Putamen (tissue), 1 donor: ENCODE data around the gene GDPD3.

Experiments
- DNase-seq: peaks from one replicate; pipeline ENCODE4 v3.0.0-alpha.2; 2016; ENCODE audit warnings: low spot score

Gene GDPD3

DNA sequence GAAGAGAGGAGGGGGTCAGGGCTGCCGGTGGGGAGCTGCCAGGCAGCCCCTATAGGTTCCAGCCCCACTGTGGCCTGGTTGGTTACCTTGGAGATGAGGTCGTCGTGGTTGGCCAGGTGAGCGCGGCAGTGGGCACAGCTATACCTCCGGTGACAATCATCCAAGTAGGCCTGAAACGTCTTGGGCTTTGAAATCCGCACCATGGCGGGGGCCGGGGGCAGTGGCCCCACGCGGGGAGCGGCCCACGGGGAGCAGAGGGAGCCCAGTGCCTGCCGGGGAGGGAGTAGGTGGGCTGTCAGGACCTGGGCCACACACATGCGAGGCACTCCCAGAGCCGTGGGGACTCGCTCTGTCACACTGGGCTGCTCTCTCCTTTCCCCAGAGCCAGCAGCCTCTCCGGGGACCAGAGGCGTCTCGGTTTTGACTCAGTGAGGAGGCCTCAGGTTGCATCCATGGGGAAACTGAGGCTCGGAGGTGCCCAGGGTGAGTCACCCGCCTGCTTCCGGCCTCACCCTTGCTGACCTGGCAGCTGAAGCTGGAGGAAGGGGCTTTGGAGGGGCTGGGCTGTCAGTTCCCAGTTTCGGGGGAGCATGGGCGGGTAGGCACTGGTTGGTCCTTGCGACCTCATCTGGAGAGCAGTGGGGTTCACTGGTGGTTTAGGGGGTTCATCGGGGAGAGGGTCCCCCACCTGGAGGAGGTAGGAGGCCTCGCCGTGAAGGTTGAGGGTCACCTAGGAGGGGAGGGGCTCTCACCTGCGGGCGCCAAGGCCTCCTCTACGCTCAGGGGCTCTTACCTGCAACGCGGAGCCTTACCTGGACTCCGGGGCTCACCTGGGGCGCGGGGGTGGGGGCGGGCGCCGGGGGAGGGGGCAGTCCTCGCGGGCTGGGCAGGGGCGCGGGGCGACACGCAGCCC is 17.9 kb downstream of the GDPD3 start:
- no peak for DNase-seq

DNA sequence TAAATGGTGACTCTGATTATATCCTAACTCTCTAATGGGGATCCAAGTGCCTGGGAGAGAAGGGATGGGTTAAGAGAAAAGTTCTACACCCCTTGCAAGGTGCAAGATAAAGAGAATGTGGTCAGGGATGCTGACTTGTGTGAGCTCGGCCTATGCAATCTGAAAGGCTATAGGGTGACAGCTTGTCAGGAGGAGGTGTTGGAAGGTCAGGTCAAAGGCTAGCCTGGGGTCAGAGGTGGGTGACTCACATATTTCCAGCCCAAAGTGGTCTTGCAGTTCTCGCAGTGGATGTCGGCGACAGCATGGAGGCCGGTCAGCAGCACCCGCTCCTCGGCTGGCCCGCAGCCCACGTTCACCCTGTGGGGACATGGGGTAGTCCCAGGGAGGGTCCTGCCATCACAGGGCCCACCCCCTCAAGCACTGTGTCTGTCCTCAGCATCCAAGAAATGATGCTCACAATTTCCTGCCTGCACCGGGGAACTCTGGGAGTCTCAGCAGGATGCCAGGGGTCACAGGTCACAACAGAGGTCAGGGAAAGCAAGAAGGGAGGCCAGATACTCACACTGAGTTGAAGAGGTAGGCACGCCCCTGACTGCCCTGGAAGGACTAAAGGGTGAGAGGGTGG is 18.7 kb downstream of the GDPD3 start:
- no peak for DNase-seq

DNA sequence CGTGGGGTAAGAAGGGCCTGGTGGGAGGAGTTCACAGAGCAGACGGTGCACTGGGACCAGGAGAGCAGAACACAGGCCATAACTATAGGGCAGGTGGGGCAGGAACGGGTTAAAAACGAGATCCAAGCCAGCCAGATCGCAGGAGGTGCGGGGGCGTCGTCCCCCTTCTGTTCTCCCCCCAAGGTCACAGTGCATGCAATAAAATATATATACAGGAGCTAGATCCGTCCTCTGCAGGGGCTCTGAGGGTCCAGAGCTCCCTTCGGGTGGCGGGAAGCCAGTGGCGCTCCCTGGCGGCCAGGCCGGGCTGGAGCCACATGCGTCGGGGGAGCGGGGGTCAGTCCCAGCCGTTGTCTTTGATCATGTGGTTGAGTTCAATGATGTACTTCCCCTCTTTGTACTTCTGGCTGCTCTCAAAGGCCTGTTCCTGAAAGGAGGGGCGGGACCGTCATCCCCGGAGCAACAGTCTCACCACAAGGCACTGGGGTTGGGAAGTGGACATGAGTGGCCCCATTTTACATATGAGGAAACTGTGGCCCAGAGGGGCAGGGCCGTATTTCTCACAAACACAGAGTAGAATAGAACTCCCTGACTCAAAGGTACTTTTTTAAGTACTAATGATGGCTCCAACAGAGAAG is 20.8 kb downstream of the GDPD3 start:
- DNase-seq, result peak; percentile 81

DNA sequence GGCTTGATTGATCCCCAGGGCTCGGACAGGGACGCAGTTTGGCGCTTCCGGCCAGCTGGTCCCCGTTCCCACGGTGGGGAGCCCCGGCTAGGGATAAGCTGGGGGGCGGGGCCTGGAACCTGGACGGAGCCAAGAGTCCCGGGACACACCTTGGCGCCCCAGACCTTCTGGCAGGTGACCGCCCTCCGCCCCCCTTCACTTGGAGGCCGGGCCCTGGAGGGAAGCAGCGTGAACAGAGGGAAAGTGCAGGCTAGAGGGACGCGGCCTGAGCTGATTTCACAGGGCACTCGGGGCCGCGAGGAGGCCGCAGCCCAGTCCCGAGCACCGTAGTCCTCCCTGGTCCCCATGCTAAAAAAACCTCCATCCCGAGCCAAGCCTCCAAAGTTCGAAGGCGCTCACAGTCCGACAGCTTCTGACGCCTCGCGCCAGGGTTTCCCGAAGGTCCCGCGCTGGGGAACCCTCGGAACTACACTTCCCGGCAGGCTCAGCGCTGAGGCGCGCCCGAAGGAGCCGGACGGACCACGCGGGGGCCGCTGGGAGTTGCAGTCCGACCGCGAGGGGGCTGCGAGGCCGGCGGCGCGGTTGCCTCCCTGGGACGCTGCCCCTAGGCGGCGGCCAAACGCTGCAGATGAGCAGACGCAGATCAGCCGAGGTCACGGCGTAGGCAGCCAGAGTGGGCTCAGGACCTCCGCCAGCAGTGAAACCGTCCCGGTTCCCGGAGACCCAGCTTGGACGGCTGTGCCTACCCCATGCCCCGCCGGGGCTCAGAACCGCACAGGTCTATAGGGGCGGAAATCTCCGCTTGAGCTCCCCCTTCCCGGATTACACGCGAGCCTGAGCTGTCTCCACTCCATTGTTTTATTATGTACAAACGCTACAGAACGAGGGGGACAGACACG is 21.6 kb downstream of the GDPD3 start, which contains the start of gene TBX6:
TBX6 (minus strand) TSS at position 451 of the 899 bp plus-strand sequence. CDS start 731 bp downstream, outside the sequence.
- peak; percentile 91 for DNase-seq

DNA sequence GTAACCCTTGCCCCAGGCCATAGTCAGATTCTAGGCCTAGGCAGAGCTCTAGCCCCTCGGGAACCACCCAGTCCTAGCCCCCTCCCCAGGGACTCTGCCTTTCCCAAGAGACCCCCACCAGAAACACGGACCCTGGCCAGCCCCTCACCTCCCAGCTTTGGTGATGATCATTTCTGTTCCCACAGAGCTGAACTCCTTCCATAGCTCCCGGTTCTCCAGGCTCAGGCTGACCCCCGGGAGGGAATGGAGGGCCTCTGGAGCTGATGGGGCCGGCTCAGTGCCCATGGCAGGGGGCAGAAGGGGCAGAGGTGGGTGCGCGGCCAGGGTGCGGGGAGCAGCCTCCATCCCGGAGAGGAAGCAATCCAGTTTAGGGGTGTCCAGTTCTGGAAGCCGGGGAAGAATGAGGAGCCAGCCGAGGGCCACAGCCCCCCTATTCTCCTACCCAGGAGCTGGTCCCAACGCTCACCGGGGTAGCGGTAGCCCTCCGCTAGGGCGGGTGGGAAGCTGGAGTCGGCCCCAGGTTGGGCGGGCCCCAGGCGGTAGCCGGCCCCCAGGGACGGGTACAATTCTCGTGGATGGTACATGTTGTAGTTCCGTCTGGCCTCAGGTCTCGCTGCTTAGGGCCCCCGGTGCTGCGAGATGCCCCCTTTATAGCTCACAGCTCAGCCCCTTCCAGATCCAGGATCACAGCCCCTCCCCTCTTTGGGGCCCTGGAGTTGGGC is 22.6 kb downstream of the GDPD3 start:
- no peak for DNase-seq

DNA sequence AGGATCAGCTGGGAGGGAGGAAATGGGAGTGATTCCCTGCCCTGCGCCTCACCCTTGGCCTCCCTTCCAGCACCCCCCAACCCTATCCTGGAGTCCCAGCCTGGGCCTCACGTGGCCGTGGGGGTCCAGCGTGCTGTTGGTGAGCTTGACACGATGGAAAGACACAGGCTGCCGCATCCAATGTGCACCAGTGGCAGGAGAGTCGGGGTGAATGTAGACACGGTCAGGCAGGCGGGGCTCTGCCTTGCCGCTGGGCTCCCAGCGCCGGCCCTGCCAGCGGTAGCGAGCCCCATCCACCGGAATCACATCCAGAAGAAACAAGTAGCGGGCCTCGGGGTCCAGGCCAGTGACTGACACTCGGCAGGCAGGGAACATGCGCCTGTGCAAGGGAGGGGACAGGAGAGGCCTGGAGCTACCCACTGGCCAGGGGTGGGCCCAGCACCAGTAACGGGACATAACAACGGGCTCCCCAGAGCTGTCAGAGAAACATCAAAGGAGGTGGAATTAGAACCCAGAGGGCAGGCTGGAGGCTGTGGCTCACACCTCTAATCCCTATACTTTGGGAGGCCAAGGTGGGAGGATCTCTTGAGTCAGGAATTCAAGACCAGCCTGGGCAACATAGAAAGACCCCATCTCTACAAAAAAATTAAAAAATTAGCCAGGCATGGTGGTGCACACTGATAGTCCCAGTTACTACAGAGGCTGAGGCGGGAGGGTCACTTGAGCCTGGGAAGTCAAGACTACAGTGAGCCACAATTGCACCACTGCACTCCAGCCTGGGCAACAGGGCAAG is 24.3 kb downstream of the GDPD3 start:
- DNase-seq, result no peak

DNA sequence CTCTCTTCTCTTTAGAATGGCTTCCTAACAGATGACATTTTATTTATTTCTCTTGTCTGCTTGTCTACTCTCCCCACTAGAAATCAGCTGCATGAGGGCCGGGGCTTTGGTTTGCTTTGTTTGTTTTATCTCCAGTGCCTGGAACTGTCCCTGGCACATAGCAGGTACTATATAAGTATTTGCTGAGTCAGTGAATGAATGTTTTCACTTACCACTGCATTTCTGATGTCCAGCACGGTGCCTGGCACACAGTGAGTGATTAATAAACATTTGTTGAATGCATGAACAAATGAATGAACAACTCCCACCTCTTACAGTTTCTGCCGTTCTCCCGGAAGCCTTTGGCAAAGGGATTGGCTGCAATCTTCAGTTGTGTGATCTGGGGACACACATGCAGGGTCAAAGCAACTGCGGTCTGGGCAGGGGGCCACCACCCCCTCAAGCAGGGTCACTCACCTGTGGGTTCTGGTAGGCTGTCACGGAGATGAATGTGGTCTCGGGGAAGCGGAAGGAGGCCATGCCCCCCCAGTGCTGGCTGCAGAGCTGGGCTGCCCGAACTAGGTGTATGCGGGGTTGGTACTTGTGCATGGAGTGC is 25.0 kb downstream of the GDPD3 start:
- no peak for DNase-seq

DNA sequence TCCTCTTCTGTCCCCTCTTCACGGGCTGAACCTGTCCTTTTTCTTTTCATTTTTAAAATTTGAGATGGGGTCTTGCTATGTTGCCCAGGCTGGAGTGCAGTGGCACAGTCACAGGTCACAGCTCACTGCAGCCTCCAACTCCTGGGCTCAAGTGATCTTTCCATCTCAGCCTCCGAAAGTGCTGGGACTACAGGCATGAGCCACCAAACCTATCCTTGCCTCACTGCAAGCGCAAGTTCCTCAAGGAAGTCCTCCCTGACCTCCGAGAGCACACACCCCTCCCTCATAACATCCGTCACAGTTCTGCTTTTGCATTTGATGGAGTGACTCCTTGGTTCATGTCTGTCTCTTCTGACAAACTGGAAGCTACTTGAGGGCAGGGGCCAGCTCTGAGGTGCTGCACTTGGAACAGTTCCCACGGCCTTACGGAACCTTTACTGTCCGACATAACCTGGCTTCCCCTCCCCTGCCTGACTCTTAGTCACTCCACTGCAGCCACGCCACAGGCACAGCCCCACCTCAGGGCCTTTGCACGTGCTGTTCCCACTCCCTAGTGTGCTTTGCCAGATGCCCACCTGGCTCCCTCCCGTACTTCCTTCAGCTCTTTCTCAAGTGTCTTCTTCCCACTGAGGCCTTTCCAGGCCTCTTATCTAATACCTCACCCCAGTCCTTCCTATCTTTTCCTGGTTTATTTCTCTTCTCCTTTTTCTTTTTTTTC is 26.0 kb downstream of the GDPD3 start:
- no peak for DNase-seq

DNA sequence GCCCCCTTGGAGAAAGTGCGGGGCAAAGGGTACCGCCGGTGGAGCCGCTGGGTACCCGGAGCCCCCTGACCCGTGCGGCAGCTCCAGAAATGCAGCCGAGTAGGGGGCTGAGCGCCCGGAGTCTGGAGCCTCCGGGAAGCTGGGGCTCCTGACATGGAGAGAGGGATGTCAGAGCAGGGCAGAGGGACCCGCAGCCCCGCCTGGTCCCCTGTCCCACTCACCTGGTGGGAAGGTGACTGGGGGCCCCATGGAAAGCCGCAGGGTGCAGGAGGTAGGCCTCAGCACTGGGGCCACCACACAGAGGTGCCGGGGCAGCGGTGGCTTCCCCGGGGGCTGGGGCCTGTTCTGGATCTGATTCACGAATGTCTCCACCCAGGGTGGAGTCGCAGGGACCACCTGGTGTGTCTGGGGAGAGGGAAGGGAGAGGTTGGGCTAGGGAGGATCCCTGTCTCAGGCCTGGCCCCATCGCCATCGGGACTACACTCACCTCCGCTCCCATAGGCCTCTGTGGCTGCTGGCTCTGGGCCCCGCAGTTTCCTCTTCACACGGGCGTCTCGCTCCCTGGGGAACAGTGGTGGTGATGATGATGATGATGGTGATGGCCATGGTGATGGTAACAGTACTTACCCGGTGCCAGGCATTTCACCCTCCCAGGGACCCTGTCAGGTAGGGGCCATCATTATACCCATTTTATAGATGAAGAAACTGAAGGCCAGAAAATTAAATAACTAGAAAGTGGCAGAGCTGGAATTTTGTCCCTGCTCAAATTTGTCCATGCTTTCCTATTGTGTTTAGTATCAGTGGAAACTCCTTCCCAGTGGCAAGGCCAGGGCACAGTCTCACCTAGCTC is 26.8 kb downstream of the GDPD3 start:
- DNase-seq, result no peak

DNA sequence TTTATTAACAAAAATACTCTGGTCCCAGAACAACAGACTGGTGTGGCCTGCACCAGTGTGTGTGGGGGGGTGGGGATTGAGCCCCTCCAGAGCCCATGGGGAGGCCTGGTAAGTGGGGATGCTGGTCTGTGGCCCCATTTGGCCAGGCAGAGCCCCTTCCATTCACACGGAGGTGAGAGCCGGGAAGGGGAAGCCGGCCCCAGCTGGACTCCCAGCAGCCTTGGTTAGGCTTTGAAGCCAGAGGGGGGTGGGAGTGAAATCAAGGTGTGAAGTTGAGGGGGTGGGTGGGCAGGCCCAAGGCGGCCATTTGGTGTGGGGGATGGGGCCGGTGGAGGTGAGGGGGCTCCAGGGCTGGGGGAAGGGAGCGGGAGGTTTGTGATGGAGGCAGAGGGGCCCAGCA is 27.5 kb downstream of the GDPD3 start:
- DNase-seq, result no peak

DNA sequence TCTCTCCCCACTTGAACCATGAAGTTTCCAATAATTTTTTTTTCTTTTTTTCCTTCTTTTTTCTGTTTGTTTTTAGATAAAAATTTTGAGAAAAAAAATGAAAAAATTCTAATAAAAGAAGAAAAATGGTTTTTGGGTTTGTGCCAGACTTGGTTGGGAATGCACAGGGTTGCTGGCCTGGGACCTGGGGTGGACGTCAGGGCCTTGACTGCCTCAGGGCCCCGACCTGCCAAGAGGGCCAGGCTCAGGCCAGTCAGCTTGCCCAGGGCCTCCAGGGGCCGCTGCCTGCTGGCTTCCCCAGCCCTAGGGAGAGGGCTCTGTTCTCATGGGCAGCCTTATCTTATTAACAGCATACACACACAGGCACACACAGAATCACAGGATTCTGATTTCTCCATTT is 28.1 kb downstream of the GDPD3 start:
- no peak for DNase-seq

DNA sequence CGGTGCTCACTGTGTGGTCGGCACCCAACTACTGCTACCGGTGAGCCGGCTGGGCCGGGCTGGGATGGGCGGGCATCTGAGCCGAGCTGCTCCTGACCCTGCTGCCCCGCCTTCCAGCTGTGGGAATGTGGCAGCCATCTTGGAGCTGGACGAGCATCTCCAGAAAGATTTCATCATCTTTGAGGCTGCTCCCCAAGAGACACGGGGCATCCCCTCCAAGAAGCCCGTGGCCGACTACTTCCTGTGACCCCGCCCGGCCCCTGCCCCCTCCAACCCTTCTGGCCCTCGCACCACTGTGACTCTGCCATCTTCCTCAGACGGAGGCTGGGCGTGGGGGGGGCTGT is 28.5 kb downstream of the GDPD3 start:
- no peak for DNase-seq

DNA sequence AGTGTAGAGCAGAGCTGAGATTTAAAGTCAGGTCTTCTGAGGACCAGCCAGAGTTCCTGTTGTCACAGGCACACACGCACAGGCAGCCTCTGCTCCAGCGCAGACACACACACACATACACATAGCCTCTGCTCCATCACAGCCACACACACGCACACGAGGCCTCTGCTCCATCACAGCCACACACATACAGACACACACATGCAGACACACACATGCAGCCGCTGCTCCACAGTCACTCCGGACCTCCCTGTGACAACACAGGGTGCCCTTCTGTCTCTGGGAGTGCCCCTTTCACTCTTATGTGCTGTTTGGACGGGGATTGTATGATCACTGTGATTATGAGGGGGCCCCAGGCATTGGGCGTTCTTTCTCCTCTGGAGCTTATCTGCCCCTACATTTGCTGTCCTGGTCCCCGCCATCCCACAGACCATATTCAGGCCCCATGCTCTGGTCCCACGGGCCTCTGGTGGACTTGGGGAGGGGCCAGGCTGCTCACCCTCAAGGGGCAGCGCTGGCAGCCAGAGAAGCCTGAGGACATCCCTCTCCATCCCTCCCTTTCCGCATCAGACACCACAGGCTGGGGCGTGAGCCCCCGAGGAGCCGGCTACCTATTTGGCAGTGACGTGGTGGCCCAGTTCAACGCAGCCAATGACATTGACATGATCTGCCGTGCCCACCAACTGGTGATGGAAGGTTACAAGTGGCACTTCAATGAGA is 29.1 kb downstream of the GDPD3 start:
- no peak for DNase-seq

DNA sequence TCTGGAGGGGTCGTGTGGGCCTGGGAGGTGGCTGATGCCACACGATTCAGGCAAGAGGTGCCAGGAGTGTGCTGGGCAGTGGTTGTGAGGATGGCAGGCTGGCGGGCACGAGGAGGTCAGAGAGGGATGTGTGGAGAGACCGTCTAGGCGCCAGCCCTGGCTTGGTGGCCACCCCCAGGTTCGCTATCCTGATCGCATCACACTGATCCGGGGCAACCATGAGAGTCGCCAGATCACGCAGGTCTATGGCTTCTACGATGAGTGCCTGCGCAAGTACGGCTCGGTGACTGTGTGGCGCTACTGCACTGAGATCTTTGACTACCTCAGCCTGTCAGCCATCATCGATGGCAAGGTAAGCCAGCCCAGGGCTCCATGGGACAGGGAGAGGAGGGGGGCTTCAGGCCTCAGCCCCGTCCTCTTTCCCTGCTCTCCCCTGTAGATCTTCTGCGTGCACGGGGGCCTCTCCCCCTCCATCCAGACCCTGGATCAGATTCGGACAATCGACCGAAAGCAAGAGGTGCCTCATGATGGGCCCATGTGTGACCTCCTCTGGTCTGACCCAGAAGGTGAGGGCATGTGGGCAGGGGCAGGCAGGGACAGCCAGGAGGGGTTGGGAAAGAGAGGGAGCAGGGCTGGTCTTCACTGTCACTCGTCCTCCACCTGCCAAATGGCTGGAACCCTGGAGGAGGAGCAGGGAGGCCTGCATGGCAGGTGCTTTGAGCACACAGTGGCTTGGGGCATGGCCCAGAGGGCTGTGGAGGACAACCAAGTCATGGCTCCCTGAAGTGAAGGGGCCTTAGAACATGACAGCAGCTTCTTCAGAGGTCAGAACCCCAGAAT is 29.9 kb downstream of the GDPD3 start:
- DNase-seq, result no peak

DNA sequence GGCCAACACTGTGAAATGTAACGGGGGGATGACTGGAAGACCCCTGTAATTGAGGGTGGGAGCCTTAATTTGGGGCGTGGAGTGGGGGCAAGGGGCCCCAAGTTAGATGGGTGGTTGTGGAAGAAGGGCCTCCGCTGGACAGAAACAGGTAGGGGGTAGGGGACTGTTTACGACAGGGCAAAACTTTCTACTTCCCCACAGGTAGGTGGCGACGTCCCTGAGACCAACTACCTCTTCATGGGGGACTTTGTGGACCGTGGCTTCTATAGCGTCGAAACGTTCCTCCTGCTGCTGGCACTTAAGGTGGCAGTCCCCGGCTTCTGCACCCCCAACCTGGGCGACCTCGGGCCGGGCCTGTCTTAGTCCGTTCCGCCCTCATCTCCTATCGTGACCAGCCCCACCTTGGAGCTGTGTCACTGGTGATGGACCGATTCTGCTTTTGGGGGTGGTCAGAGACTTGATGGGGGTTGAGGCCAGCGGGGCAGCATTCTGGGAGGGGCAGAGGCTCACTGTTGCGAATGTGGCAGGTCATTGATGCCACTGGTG is 30.7 kb downstream of the GDPD3 start:
- DNase-seq, result no peak

DNA sequence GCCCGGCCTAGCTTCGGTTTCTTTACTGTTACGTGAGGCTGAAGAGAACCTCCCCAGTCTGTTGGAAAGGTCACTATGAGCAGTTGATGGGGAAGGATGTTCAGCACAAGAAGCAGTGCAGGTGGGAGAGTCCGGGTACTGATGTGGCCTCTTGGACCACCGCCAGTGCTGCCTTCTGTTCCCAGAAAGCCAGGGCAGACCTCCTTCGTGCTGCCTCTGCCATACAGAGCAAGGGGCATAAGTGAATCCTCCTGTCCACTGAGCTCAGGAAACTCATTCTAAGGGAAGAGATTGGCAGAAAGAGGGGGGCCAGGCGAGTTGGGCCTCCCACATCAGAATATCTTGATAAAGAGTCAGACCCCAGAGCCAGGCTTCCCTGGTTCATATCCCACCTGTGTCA is 33.9 kb downstream of the GDPD3 start:
- DNase-seq, result no peak

DNA sequence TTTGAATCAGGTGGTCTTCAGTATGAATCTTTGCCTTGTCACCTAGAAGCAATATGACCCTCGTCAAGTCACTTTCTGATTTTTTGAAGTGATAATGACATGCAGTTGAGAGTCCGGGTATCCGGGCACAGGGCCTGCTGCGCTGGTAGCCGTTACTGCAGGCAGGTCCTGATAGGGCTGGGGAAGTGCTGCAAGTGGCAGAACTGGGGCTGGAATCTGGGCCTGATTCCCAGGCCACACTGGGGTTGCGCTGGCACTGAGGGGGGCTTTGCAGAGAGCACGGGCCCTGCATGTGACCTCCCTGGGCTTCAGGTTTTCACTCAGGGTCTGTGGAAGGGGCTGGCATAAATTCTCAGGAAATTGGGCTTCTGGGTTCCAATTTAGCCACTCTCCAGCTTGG is 34.6 kb downstream of the GDPD3 start:
- DNase-seq, result no peak
